OCI-LY7 (cell line): ENCODE results near the gene PAK6. TPM values are rescaled to one million over a fixed set of nuclear protein-coding genes. Genes with fewer than 3 reads are reported as not detected.

Experiments
- BruUV-seq: library from RNA; stranded (reverse); fragments of 400-500 nt; replicated peaks from 2 replicates; lab custom pipeline; 2021; lab: Mats Ljungman, UMichigan
- CTCF ChIA-PET: fragments of 300-600 bp; sonication (Branson Sonifier 250); formaldehyde crosslinking; loops from one replicate; lab custom pipeline; 2022; ENCODE audit warnings: antibody characterized with exemption; ENCODE audit not compliant: unreplicated experiment; lab: Charles Lee
- POLR2A ChIA-PET: fragments of 300-600 bp; sonication (Branson Sonifier 250); formaldehyde crosslinking; loops from one replicate; lab custom pipeline; 2022; ENCODE audit warnings: antibody characterized with exemption; lab: Charles Lee
- DNase-seq: peaks from one replicate; pipeline ENCODE4 v3.0.0-alpha.2; 2015; ENCODE audit warnings: low spot score
- H2AFZ ChIP-seq: fragments of 200-600 bp; sonication (generic), shearing (Covaris generic); 2 replicates; pipeline ENCODE4 v1.6.1; 2014; ENCODE audit warnings: mild to moderate bottlenecking, antibody characterized with exemption, low read length, moderate library complexity
- H3K27ac ChIP-seq: fragments of 200-600 bp; sonication (generic); 2 replicates; pipeline ENCODE4 v1.5.1; 2014; ENCODE audit warnings: mixed run types, low read depth, mild to moderate bottlenecking, moderate library complexity, low read length, inconsistent platforms; ENCODE audit not compliant: poor library complexity, severe bottlenecking
- H3K36me3 ChIP-seq: fragments of 200-600 bp; sonication (generic); 2 replicates; pipeline ENCODE4 v1.6.1; 2014; ENCODE audit warnings: mild to moderate bottlenecking, antibody characterized with exemption, low read length, moderate library complexity, mixed read lengths; ENCODE audit not compliant: insufficient read depth
- H3K4me1 ChIP-seq: fragments of 200-600 bp; sonication (generic); 2 replicates; pipeline ENCODE4 v1.5.1; 2014; ENCODE audit warnings: mild to moderate bottlenecking, low read length; ENCODE audit not compliant: insufficient read depth, poor library complexity, severe bottlenecking
- H3K4me2 ChIP-seq: fragments of 200-600 bp; sonication (generic); 2 replicates; pipeline ENCODE4 v1.6.1; 2014; ENCODE audit warnings: mild to moderate bottlenecking, low read length
- H3K4me3 ChIP-seq: fragments of 200-600 bp; sonication (generic); 2 replicates; pipeline ENCODE4 v1.5.1; 2014; ENCODE audit warnings: mild to moderate bottlenecking, low read depth, low read length; ENCODE audit not compliant: poor library complexity, severe bottlenecking
- H3K79me2 ChIP-seq: fragments of 200-600 bp; sonication (generic); 2 replicates; pipeline ENCODE4 v1.6.1; 2016; ENCODE audit warnings: low read depth, mild to moderate bottlenecking, low read length, moderate library complexity, mixed read lengths; ENCODE audit not compliant: insufficient read depth
- H3K9me2 ChIP-seq: fragments of 200-600 bp; sonication (generic); 2 replicates; pipeline ENCODE4 v1.6.1; 2016; ENCODE audit warnings: mild to moderate bottlenecking, low read length, mixed read lengths; ENCODE audit not compliant: insufficient read depth
- H3K9me3 ChIP-seq: fragments of 200-600 bp; sonication (generic); 2 replicates; pipeline ENCODE4 v1.6.1; 2014; ENCODE audit warnings: mild to moderate bottlenecking, mixed run types, low read length, mixed read lengths
- H4K20me1 ChIP-seq: fragments of 200-600 bp; sonication (generic); 2 replicates; pipeline ENCODE4 v1.6.1; 2014; ENCODE audit warnings: mild to moderate bottlenecking, antibody characterized with exemption, low read length, moderate library complexity, mixed read lengths; ENCODE audit not compliant: insufficient read depth
- EZH2phosphoT487 ChIP-seq: fragments of 200-600 bp; sonication (generic); IDR thresholded peaks from 2 replicates; pipeline ENCODE4 v1.6.1; 2018; ENCODE audit warnings: low read depth, borderline replicate concordance, mild to moderate bottlenecking, mixed run types, antibody characterized with exemption, low read length, moderate library complexity, mixed read lengths
- intact Hi-C: fragments of 100-400 bp; cut with micrococcal nuclease; formaldehyde crosslinking; loops from one replicate; pipeline ENCODE4 v1.10.0; 2022; ENCODE audit not compliant: unreplicated experiment
- total RNA-seq, 2 experiments: library from RNA; depleted of rRNA in 1 of 2; stranded (reverse); fragments of >200 nt in 1 of 2; shearing (Covaris generic) in 1 of 2; gene quantifications; 2 replicates each; pipeline ENCODE4 v1.2.3, GENCODE V29; 2014 to 2022
- TF ChIP-seq, protein P1 (sequence below): fragments of 200-600 bp; sonication (generic); conservative IDR thresholded peaks from 2 replicates; pipeline ENCODE4 v1.5.1; 2014; ENCODE audit warnings: mild to moderate bottlenecking, antibody characterized with exemption, low read length, moderate library complexity, mixed read lengths

PAK6 gene
- total RNA-seq, 2 experiments from 2014 or later, result 0.03 TPM; not detected in 1

GRCh38 chr15:40313531-40314398 is 74.9 kb downstream of the PAK6 start:
- Histone ChIP-seq H3K4me2 (no peak overlapping the region), H4K20me1 (no peaks in the 10 kb centered on the region)
- no peak for DNase-seq

DNA sequence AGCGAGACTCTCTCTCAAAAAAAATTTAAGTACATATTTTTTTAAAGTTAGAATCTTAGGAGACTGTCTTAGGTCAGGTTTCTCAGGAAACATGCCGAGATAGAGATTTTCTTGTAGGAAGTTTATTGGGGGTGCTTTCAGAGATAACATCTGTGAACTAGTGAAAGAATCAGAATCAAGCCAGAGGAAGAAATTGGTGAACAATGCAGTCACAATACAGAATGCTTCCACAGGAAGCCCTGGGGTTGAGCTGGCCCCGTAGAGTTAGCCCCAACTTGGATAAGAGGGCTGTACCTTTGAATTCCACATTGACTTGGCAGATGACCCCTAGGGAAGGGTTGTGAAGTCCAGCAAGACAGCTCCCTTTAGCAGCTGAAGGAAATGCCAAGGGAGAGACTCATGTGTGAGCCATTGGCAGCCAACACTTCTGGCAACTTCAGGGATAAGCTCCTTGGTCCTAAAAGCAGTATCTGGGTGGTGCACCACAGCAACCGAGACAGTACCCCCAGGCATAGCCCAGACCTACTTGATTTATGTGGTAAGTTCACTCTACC is 75.9 kb downstream of the PAK6 start:
- no peak for DNase-seq
- Histone ChIP-seq H3K9me2 (no peaks in the 10 kb centered on the region), H3K4me1 (no peaks in the 10 kb centered on the region), H3K79me2 (no peaks in the 10 kb centered on the region), H3K4me2 (no peak overlapping the region), H3K9me3 (no peaks in the 10 kb centered on the region), H3K27ac (no peak overlapping the region), H2AFZ (no peak overlapping the region), H4K20me1 (no peaks in the 10 kb centered on the region), H3K36me3 (no peaks in the 10 kb centered on the region), H3K4me3 (no peak overlapping the region)
- CTCF ChIA-PET, result no interaction called here
- TF ChIP-seq EZH2phosphoT487, result no peak
- TF ChIP-seq, protein P1, sequence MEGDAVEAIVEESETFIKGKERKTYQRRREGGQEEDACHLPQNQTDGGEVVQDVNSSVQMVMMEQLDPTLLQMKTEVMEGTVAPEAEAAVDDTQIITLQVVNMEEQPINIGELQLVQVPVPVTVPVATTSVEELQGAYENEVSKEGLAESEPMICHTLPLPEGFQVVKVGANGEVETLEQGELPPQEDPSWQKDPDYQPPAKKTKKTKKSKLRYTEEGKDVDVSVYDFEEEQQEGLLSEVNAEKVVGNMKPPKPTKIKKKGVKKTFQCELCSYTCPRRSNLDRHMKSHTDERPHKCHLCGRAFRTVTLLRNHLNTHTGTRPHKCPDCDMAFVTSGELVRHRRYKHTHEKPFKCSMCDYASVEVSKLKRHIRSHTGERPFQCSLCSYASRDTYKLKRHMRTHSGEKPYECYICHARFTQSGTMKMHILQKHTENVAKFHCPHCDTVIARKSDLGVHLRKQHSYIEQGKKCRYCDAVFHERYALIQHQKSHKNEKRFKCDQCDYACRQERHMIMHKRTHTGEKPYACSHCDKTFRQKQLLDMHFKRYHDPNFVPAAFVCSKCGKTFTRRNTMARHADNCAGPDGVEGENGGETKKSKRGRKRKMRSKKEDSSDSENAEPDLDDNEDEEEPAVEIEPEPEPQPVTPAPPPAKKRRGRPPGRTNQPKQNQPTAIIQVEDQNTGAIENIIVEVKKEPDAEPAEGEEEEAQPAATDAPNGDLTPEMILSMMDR, result no peak
- intact Hi-C loops, result no loop called here
- BruUV-seq, result no TSS peak
- POLR2A ChIA-PET, result interaction anchor here (1.4 kb wide), 1 partner anchor 13 kb away, joined by 4 read pairs; no protein-coding TSS in a partner anchor

More at GRCh38 chr15:40313531-40314398, 74.9 kb downstream of the PAK6 start:
- Histone ChIP-seq H3K9me2 (no peaks in the 10 kb centered on the region), H3K27ac (no peak overlapping the region), H3K4me3 (no peak overlapping the region), H3K9me3 (no peaks in the 10 kb centered on the region), H2AFZ (no peak overlapping the region), H3K4me1 (no peaks in the 10 kb centered on the region), H3K79me2 (no peaks in the 10 kb centered on the region), H3K36me3 (no peaks in the 10 kb centered on the region)
- intact Hi-C loops, result no loop called here
- TF ChIP-seq, protein P1, result no peak
- no peak for TF ChIP-seq EZH2phosphoT487
- no TSS peak for BruUV-seq
- CTCF ChIA-PET, result no interaction called here
- POLR2A ChIA-PET, result no interaction called here
